GM12801 (cell line): Measurements from ENCODE around the gene MISP.

Experiments
- CTCF ChIP-seq: IDR thresholded peaks from one replicate; pipeline ENCODE4 v1.5.1; 2011; ENCODE audit warnings: control low read depth; ENCODE audit not compliant: insufficient read length; ENCODE audit errors: extremely low read depth

MISP gene

GRCh38 chr19:811506-812048 lies 60.7 kb downstream of the MISP start:
- no peak for TF ChIP-seq CTCF

GRCh38 chr19:812049-812746 lies 61.3 kb downstream of the MISP start:
- TF ChIP-seq CTCF: no peak

GRCh38 chr19:812747-813218 lies 61.9 kb downstream of the MISP start:
- no peak for TF ChIP-seq CTCF

GRCh38 chr19:813219-814151 lies 62.6 kb downstream of the MISP start:
- TF ChIP-seq CTCF: no peak
